Cardiac muscle cell (in vitro differentiated cells and primary cell): ENCODE results near the gene DNAJC6. TPM values are rescaled to one million over a fixed set of nuclear protein-coding genes. Genes with fewer than 3 reads are reported as not detected.

Source experiments
- DNase-seq, 2 donors: peaks; one replicate each; pipeline versions ENCODE4 v3.0.0 to v3.0.0-alpha.2; 2010 to 2017; ENCODE audit warnings: low read depth in 1 of 2, low spot score in 1 of 2
- H3K27ac ChIP-seq: fragments of 200-600 bp; sonication (generic); 2 replicates; pipeline ENCODE4 v1.5.1; 2016
- H3K27me3 ChIP-seq: fragments of 200-600 bp; sonication (generic); 2 replicates; pipeline ENCODE4 v1.6.0; 2016; ENCODE audit warnings: control low read depth
- H3K36me3 ChIP-seq: fragments of 200-600 bp; sonication (generic); 2 replicates; pipeline ENCODE4 v1.5.1; 2016; ENCODE audit warnings: control low read depth
- H3K4me1 ChIP-seq: fragments of 200-600 bp; sonication (generic); 2 replicates; pipeline ENCODE4 v1.8.1; 2017; ENCODE audit warnings: low read depth, mild to moderate bottlenecking, mixed run types
- H3K4me3 ChIP-seq: fragments of 200-600 bp; sonication (generic); 2 replicates; pipeline ENCODE4 v1.5.1; 2016; ENCODE audit warnings: mild to moderate bottlenecking
- H3K9me3 ChIP-seq: fragments of 200-600 bp; sonication (generic); 2 replicates; pipeline ENCODE4 v1.5.1; 2017; ENCODE audit warnings: low read depth, mild to moderate bottlenecking, control low read depth
- polyA plus RNA-seq: library from polyadenylated mRNA; unstranded; fragments of >200 nt; fragmentation: Nextera tagmentation; extraction: Ambion mirVana; gene quantifications from 2 replicates; pipeline ENCODE4 v1.2.1, GENCODE V29; 2016
- total RNA-seq: library from RNA; depleted of rRNA; stranded (reverse); fragments of >200 nt; gene quantifications from 2 replicates; pipeline ENCODE4 v1.2.3, GENCODE V29; 2016
- TF ChIP-seq, protein P1 (sequence below): IDR thresholded peaks from 2 replicates; pipeline ENCODE4 v1.5.1; 2012; ENCODE audit warnings: low read depth, mild to moderate bottlenecking, low read length

Gene DNAJC6
- total and polyA plus RNA-seq, 2 experiments from 2014 or later = 26.0 to 54.5 TPM

DNA sequence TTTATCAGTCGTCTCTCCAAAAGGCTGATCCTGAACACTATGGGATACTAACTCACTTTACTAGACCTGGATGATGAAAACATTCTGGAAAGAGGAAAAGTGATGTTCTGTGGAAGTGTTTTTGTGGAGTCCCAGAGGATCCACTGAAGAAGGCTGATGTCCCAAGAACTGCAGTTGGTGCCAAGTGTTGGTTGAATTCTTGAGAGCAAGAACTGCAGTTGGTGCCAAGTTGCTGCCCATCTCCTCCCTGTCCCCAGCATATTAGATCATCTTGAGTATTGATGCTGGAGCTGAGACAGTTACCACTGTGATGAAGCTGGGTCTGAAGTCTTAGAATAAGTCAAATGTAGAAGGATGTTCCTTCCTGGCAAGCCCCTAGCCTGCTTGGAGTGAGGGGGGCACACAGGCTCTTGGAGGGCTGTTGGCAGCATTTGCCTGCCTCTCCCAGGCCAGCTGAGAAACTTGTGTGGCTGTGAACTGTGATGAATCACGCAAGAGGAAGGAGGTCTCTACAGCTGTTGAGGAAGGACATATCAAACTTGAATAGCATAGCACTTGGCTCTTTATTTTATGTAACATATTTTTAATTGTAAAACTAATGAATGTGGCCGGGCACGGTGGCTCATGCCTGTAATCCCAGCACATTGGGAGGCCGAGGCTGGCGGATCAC, 48.1 kb downstream of the DNAJC6 start:
- Histone ChIP-seq H3K27ac (no peak overlapping the region), H3K36me3 (no peaks in the 10 kb centered on the region), H3K9me3 (no peaks in the 10 kb centered on the region), H3K4me3 (no peak overlapping the region), H3K27me3 (no peaks in the 10 kb centered on the region), H3K4me1 (peaks cover 22% of the 10 kb centered on the region)
- TF ChIP-seq, protein P1, sequence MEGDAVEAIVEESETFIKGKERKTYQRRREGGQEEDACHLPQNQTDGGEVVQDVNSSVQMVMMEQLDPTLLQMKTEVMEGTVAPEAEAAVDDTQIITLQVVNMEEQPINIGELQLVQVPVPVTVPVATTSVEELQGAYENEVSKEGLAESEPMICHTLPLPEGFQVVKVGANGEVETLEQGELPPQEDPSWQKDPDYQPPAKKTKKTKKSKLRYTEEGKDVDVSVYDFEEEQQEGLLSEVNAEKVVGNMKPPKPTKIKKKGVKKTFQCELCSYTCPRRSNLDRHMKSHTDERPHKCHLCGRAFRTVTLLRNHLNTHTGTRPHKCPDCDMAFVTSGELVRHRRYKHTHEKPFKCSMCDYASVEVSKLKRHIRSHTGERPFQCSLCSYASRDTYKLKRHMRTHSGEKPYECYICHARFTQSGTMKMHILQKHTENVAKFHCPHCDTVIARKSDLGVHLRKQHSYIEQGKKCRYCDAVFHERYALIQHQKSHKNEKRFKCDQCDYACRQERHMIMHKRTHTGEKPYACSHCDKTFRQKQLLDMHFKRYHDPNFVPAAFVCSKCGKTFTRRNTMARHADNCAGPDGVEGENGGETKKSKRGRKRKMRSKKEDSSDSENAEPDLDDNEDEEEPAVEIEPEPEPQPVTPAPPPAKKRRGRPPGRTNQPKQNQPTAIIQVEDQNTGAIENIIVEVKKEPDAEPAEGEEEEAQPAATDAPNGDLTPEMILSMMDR = no peak
- DNase-seq = no peak

DNA sequence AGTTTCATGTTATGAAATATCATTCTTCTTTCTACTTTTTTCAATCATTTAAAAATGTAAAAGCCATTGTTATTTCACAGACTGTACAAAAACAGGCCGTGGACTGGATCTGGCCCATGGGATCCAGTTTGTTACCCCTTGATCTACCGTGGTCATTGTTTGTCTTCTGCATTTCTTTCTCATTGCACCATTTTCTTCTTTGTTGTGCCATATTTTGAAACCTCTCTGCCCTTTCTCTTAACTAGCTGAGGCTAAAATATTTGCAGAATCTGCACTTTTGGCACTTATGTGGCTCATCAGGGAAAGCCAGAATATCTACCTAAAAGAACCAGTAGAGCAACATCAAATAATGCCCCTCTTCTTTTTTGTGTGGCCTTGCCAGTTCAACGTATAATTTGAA, 50.5 kb downstream of the DNAJC6 start:
- no peak overlapping the region for H3K27ac ChIP-seq
- no peaks in the 10 kb centered on the region for H3K9me3 ChIP-seq
- H3K27me3 ChIP-seq = no peaks in the 10 kb centered on the region
- H3K36me3 ChIP-seq = no peaks in the 10 kb centered on the region
- no peak overlapping the region for H3K4me3 ChIP-seq
- H3K4me1 ChIP-seq = peaks cover 14% of the 10 kb centered on the region
- DNase-seq = no peak
- TF ChIP-seq, protein P1 = no peak

DNA sequence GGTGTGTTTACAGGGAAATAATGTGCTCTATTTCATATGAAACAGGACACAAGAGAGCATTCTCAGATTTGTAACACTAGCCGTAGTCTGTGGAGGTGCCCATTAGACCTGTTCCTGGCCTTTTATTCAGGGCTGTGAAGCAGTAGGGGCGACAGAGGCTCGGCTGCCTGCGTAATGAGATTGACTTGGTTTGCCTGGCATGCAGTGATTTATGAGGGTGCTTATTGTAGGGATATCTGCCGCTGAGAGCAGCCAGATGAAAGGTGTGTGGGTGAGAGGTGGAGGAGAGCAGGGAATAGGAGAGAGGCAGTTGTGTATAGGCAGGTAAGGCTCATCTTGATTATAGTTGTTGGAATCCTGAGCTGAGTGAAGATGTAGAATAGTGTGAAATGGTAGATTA, 51.3 kb downstream of the DNAJC6 start:
- Histone ChIP-seq H3K27ac (no peak overlapping the region), H3K9me3 (no peaks in the 10 kb centered on the region), H3K4me1 (peaks cover 9% of the 10 kb centered on the region), H3K27me3 (no peaks in the 10 kb centered on the region), H3K36me3 (no peaks in the 10 kb centered on the region), H3K4me3 (no peak overlapping the region)
- TF ChIP-seq, protein P1 = no peak
- DNase-seq = no peak

DNA sequence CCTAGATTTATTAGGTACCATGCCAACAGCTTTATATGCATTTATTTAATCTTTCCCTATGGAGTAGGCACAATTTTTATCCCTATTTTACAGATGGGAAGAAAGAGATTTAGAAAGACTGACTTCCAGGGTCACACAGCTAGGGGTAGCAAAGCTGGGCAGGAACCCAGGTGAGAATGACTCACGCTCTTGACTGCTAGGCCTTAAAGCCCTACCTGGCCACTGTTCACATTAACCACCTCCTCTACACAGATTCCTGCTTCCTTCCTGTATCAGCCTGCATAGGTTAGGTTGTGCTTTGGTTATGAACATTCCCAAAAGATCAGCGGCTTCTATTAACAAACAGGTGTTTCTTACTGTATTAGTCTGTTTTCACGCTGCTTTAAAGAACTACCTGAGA, 53.2 kb downstream of the DNAJC6 start:
- no peak overlapping the region for H3K27ac ChIP-seq
- TF ChIP-seq, protein P1 = no peak
- H3K4me3 ChIP-seq = no peak overlapping the region
- no peaks in the 10 kb centered on the region for H3K9me3 ChIP-seq
- no peaks in the 10 kb centered on the region for H3K27me3 ChIP-seq
- peaks cover 11% of the 10 kb centered on the region for H3K36me3 ChIP-seq
- DNase-seq = no peak
- H3K4me1 ChIP-seq = peaks cover 6% of the 10 kb centered on the region

DNA sequence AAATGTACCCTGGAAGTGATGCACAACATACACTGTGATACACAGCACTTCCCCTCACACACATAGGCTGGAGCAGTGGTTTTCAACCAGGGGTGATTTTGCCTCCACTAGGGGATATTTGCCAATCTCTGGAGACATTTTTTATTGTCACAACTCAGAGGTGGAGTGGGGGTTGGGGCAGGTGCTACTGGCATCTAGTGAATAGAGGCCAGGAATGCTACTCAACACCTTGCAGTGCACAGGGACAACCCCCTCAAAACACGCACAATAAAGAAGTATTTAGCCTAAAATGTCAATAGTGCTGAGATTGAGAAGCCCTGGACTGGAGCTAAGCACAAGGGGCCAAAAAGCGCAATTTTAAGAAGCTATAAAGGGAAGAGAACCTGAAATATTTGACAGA, 54.1 kb downstream of the DNAJC6 start:
- peaks cover 6% of the 10 kb centered on the region for H3K4me1 ChIP-seq
- DNase-seq = no peak
- H3K36me3 ChIP-seq = peaks cover 11% of the 10 kb centered on the region

More for the DNA sequence above, 54.1 kb downstream of the DNAJC6 start:
- Histone ChIP-seq H3K27me3 (no peaks in the 10 kb centered on the region), H3K4me3 (no peak overlapping the region), H3K9me3 (no peaks in the 10 kb centered on the region), H3K27ac (no peak overlapping the region)
- TF ChIP-seq, protein P1 = no peak
